NCI-H2107 treated with DMSO at 0.1 percent for 48 hours (cell line): ENCODE measurements around the gene CEP350.
"Not testable (repeated sequence)": the region's sequence is repeated elsewhere in the genome, so short reads cannot be mapped to it uniquely, and the experiment has no call there.

Source experiments
- DNase-seq: peaks from one replicate; lab custom pipeline; 2025; ENCODE audit not compliant: unreplicated experiment; lab: John Stamatoyannopoulos, UW

CEP350 gene

DNA sequence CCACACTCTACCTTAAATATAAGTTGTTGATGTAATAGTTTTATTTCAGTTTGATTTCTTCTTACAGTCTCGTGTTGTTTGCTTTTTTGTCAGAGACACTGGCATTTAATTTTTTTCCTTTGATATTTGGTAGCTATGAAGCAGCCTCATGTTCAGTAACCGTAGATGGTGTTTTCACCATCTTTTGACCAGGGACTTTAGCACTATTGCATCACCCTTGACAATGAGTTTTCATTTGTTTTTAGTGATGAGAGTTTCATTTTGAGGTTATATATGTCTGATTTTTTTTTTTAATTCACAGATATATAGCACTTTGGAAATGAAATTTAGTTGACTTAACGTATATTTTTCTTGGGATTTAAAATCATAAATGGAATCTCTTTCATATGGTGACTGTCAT is 36.2 kb downstream of the CEP350 start:
- no peak for DNase-seq

DNA sequence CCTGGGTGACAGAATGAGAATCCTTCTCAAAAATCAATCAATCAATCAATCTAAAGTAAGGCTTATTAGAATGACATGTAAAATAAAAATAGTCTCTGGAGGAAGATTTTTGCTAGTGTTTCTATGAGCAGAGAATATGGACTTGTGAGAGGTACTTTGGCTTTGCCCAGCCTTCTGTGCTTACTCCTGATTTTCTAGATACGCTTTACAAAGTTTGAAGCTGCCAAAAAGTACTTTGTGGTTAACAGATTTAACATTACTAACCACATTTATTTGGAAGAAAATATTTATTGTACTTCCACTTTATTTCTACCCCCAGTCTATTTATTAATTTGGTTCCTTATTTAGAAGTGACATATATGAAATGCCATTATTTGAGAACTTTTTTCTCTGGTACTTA is 41.0 kb downstream of the CEP350 start:
- no peak for DNase-seq

DNA sequence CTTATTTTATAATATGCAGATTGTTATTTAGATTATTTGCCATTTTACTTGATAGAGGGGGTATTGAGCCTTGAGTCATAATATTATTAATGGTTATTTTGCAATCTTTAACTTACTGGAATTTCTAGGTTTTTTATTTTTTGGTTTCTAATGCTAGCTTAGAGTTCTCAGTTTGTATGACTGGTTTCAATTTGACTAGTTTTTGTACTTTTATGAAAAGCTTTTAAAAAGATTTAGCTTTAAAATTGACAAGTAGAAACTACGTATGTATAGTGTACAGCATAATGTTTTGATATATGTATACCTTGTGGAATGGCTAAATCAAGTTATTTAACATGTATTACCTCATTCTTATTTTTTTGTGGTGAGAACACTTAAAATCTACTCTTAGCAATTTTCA is 41.5 kb downstream of the CEP350 start:
- DNase-seq, result no peak

DNA sequence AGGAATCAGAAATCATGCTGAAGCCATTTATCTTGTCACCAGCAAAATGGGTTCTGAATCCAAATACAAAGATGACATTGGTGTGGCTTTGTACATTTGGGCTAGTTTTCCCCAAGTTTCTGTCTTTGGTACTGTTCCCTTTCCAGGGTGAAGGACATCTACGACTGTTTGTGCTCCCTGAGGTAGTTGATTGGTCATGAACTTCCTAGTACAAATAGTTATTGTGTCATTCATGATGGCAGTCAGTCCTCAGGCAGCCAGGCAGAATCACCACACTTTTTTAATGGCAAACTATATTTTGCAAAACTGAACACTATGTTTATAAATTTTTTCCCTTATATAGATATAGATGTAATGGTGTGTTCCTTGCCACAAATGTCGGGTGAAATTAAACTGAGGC is 46.0 kb downstream of the CEP350 start:
- DNase-seq, result no peak

DNA sequence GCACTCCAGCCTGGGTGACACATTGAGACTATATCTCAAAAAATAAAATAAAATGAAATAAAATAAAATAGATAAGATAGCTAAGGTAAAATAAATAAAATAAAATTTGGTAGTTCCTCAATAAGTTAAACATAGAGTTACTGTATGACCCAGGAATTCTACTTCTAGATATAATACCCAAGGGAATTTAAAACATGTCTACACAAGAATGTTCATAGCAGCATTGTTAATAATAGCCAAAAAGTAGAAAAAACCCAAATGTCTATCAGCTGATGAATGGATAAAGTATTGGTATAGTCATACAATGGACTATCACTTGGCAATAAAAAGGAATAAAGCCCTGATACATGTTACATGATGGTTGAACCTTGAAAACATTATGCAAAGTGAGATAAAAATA is 47.8 kb downstream of the CEP350 start:
- DNase-seq, result no peak

DNA sequence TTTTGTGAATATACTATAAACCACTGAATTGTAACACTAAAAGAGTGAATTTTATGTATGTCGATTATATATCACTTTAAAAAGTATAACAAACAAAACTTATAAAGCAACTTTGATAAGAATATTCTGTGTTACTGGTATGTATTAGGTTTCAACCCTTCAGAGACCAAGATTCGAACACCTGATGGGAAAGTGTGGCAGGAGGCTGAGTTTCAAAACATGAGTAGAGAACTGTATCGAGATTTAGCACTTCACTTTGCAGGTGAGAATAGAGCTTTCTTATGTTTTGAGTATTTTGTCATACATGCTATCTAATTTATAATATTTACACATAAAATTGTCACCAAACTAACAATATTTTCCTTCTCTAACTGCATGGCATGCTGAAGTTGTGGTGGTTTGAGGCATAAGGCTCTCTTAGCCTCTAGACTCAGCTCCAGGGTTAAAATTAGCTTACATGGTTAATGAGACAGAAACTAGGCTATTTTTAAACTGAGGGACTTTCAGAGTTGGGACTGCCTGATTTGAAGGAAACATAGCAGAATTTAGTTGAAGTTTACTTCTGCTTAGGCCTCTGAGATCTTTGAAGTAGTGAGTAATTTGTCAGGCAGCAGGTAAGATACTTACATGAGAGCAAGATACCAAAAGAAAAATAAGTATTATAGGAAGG is 48.6 kb downstream of the CEP350 start:
- DNase-seq, result no peak

DNA sequence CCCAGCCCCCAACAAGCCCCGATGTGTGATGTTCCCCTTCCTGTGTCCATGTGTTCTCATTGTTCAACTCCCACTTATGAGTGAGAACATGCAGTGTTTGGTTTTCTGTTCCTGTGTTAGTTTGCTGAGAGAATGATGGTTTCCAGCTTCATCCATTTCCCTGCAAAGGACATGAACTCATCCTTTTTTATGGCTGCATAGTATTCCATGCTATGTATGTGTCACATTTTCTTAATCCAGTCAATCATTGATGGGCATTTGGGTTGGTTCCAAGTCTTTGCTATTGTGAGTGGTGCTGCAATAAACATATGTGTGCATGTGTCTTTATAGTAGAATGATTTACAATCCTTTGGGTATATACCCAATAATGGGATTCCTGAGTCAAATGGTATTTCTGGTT is 52.2 kb downstream of the CEP350 start:
- DNase-seq, result not testable (repeated sequence)

DNA sequence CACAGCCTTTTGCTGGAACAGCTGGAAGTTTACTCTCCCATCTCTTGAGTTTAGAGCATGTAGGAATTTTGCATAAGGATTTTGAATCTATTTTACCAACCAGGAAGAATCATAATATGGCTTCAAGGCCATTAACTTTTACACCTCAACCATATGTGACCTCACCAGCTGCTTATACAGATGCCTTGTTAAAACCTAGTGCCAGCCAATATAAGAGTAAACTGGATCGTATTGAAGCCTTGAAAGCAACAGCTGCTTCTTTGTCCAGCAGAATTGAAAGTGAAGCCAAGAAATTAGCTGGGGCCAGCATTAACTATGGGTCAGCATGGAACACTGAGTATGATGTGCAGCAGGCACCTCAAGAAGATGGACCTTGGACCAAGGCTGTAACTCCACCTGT is 65.4 kb downstream of the CEP350 start:
- no peak for DNase-seq

DNA sequence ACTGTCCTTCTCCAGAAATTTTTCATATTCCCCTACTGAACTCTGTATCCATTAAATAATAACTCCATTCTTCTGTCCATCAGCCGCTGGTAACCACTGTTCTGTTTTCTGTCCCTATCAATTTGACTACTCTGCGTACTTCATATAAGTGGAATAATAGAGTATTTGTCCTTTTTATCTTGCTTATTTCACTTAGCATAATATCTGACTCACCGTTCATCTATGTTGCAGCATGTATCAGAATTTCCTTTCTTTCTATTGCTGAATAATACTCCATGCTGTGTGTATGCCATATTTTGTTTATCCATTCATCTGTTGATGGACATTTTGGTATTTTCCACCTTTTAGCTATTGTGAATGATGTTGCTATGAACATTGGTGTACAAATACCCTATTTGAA is 71.9 kb downstream of the CEP350 start:
- DNase-seq, result no peak

DNA sequence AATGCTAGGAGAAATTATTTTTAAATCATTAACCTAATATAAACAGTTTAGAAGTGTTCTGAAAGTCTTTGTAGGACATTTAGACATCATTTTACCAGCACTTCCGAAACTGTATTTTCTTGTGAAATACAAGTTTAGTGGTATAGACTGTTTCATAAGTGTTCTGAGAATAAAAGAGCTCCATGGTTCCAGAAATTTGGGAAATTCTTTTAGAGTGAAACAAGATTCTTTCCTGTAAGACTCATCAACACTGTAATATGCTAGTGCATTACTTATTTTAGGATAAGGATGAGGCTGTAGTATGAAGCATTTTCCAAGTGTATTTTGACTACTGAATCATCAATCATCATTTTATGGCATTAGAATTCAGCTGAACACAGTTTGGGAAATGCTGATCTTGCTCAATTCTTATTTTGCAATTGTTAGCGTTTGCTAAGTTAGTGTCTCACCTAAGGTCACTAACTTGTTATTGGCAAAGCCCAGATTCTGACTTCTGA is 73.4 kb downstream of the CEP350 start:
- DNase-seq, result no peak

DNA sequence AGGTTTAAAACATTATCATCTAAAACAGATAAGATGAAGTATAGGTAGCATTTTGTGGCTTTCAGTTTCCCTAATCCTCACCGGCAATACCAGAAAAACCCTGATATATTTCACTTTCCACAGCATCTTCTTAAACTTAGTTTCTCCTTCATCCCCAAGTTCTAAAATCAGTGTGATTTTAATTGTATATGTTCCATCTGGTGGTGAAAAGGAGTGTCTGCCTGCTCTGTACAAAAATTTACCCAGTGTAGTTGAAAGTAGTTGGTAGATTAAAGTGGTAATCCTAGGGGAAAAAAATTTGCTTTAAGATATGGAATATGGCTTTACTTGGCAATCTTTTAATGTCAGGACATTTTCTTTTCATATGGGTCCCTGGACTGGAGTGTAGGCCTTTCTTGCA is 74.3 kb downstream of the CEP350 start:
- no peak for DNase-seq

DNA sequence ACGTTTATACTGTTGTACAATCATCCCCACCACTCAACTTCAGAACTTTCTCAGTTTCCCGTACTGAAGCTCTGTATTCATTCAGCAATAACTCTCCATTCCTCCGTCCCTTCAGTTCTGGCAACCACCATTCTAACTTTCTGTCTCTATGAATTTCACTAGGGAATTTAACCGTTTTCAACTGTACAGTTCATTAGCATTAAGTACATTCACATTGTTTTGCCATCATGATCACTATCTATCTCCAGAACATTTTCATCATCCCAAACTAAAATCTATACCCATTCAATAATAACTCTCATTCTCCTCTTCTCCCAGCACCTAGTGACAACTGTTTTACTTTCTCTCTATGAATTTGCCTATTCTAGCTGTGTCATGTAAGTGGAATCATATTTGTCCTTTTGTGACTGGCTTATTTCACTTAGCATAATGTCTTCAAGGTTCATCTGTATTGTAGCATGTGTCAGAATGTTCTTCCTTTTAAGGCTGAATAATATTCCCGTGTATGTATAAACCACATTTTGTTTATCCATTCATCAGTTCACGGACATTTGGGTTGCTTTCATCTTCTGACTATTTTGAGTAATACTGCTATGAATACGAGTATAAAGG is 75.0 kb downstream of the CEP350 start:
- no peak for DNase-seq

DNA sequence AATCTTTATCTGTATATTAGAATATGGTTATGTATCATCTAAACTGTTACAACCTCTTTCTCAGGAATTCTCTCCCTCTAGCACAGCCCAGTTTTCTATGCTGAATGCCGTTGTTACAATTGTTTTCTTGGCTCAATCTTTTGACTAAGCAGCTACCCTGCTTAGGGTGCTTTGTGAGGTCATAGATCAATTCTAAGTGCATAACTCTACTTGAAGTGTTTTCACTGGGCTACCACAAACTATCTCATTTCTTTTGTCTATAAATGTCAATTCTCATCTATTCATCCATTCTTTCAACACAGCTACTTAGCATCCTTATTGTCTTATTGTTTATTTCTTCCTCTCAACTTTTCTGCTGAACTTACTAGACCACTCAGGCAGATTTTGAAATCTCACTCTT is 77.1 kb downstream of the CEP350 start:
- no peak for DNase-seq

DNA sequence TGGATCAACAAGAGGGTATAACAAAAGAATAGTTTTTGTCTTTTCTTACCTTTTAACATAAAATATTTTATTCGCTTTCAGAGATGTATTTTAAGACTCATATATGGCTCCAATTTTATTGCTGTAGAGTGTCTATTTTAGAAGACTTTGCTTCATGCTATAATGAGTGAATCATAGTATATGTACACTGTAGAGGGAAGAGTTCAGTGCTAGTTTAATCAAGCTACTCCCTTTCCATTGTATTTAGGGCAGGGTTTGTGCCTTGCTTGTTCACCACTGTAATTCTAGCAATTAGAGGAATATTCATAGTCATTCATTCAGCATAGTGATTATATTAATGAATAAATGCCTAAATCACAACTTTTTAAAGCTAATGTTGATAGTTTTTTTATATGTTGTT is 78.8 kb downstream of the CEP350 start:
- no peak for DNase-seq

DNA sequence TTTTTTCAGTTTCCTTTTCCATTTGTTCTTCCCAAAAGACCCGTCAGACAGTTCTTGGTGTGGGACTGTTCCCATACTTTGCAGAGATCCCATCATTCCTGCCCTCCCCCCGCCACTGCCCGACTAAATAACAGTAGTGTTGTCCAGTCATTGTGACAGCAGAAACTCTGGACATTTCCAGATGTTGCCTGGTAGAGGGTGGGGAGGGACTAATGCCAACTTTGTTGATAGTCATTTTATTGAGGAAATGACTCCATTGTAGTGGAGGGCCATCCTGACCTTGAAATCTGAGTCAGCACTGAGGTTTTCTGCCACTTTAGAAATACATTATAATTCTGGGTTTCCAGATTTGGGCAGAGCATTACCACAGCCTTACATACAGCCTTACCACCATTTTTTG is 85.4 kb downstream of the CEP350 start:
- DNase-seq, result no peak

DNA sequence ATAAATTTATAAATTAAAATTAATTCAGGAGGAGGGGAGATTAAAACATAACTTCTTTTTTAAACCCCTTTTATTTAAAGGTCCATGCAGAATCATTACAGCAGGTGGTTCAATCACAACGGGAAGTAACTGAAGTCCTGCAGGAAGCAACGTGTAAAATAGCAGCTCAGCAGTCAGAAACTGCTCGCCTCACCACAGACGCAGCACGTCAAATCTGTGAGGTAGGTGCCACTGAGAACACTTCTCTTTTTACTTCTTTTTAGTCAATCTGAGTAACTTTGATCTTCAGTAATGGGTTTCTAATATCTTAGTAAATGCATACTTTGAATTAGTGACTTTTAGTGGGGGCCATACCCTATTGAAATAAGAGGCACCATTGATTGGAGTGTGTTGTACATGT is 87.0 kb downstream of the CEP350 start:
- no peak for DNase-seq

DNA sequence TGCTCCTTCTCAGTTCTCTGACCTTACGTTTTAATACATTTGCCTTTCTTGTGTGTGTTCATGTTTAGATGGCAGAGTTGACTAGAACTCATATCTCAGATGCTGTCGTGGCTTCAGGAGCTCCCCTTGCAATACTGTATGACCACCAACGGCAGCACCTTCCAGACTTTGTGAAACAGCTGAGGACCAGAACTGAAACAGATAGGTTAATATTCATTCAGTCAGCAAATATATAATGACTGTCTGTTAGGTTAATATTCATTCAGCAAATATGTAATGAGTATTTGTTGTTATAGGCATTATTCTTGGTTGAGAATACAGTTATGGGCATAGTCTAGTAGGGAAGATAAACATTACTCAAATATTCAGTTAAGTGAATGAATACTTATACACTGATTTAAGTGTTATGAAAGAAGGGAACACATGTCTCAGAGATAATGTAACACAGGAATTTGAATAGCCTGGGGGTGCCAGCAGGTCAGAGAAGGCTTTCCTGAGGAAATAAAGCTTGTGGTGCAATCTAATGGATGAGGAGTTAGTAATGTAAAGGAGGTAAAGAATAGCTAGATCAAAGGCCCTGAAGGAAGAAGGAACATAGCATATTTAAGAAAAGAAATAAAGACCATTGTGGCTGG is 88.5 kb downstream of the CEP350 start:
- no peak for DNase-seq

DNA sequence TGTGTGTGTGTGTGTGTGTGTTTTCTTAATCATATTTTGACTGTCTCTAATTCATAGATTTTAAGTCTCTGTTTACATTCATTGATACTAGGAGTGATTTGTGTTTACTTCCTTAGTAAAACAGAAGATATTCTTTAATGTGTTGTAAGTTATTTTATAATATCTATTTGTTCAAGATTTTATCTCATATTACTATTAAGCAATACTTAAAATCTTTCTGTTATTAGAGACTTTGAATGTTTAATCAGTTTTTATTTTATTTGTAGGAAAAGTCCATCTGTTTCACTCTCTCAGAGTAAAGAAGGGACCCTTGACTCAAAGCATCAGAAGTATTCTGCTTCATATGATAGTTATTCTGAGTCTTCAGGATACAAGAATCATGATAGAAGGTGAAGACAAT is 89.2 kb downstream of the CEP350 start:
- no peak for DNase-seq

DNA sequence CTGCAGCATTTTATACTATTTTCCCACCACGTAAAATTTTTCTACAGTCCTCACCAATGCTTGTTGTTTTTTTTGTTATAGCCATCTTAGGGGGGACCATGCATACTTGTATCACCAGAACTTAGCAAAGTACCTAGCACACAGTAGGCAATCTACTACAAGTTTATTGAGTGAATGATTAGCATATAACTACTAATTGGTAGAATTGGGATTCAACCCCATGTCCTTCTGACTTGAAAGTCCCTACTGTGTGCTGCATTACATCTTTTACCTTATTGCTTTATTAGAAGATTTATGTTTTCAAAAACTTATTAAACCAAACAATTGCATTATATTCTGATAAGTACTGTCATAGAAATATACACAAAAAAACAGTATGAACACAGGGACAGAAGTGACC is 92.1 kb downstream of the CEP350 start:
- no peak for DNase-seq

DNA sequence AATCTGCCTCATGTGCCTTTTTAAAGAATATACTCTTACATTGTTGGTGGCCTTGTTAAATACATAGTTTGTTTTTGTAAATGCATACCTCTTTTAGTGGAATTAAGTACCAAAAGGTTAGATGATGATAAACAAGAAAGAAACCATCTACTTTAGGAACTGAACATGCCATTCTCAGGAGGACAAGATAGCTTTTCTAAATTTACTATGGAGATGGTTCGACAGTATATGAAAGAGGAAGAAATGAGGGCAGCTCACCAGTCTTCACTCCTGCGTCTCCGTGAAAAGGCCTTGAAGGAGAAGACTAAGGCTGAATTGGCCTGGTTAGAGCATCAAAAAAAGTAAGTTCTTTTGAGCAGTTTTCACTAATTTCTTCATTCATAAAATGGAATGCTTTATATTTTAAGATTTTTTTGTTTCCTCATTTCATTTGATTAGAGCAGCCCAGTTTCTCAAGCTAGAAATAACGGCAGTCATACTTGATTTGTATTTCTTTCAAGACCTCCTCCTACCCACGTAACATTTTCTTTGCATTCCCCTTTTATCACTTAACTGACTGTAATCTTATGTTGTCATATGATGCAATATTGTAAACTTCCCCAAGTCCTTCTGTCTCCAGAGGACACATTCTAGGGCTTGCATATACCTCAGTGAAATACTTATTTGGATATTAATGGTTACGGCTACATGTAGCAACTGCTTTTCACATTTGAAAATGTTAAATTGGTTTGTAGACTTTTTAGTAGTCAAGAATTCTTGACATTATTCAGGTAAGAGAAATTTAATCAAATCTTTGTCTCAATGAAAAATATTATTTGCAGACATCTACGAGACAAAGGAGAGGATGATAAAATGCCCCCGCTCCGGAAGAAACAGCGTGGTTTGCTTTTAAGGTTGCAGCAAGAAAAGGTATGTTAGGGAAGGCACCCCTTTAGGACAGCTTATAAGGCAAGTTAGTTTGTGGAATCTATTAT is 99.3 kb downstream of the CEP350 start:
- no peak for DNase-seq

DNA sequence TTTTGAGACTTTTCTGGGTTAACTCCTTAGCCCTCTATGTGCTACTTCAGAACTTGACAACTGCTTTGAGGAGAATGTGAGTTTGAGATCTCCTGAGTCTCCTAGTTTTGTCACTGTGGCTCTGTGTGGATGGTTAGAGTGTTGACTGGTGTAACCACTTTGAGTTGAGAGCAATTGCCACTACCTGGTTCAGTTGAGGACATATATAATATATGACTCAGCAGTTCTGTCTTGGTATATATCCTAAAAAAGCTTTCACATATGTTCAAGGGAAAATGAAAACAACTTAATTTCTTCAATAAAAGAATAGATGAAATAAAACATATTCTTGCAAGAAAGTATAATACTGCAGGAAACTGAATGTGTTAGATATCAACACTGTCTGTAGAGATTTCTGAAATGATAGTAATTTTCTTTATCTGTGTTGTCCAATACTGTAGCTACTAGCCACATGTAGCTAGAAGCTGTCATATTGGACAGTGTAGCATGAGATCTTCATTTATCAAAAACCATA is 103.3 kb downstream of the CEP350 start:
- DNase-seq, result no peak
